AG09309 (cell line): ENCODE data around the gene KLHL6.

Source experiments
- DNase-seq: peaks from one replicate; pipeline ENCODE4 v3.0.0-alpha.2; 2010; ENCODE audit warnings: low read depth
- H3K4me3 ChIP-seq: 2 replicates; pipeline ENCODE4 v1.5.1; 2011; ENCODE audit warnings: mild to moderate bottlenecking, low read depth, low read length, moderate library complexity; ENCODE audit not compliant: control insufficient read depth
- TF ChIP-seq, protein P1 (sequence below): IDR thresholded peaks from 2 replicates; pipeline ENCODE4 v1.5.1; 2011; ENCODE audit warnings: mild to moderate bottlenecking, low read depth, low read length, inconsistent platforms; ENCODE audit not compliant: insufficient read depth, control insufficient read depth; ENCODE audit errors: missing control alignments

Gene KLHL6

GRCh38 chr3:183439515-183439914 is 116.0 kb downstream of the KLHL6 start:
- no peak for DNase-seq
- H3K4me3 ChIP-seq = no peak overlapping the region
- TF ChIP-seq, protein P1, sequence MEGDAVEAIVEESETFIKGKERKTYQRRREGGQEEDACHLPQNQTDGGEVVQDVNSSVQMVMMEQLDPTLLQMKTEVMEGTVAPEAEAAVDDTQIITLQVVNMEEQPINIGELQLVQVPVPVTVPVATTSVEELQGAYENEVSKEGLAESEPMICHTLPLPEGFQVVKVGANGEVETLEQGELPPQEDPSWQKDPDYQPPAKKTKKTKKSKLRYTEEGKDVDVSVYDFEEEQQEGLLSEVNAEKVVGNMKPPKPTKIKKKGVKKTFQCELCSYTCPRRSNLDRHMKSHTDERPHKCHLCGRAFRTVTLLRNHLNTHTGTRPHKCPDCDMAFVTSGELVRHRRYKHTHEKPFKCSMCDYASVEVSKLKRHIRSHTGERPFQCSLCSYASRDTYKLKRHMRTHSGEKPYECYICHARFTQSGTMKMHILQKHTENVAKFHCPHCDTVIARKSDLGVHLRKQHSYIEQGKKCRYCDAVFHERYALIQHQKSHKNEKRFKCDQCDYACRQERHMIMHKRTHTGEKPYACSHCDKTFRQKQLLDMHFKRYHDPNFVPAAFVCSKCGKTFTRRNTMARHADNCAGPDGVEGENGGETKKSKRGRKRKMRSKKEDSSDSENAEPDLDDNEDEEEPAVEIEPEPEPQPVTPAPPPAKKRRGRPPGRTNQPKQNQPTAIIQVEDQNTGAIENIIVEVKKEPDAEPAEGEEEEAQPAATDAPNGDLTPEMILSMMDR = no peak

DNA sequence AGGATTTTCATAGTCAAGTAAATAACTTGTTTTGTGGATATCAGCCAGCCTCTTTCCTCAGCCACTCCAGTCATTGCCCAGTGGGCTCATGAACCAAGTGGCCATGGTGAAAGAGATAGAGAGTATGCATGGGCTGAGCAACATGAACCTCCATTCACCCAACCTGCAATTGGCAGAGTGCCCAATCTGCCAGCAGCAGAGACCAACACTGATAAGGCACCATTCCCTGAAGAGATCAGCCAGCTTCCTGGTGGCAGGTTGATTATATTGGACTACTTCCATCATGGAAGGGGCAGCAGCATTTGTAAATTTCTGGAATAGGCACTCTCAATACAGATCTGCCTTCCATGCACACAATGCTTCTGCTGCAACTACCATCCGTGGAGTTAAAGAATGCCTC is 116.8 kb downstream of the KLHL6 start:
- H3K4me3 ChIP-seq = no peak overlapping the region
- DNase-seq = no peak
- TF ChIP-seq, protein P1 = no peak

GRCh38 chr3:183437666-183438564 is 117.6 kb downstream of the KLHL6 start:
- no peak overlapping the region for H3K4me3 ChIP-seq
- DNase-seq = no peak
- TF ChIP-seq, protein P1 = no peak
